NCI-H2227 (cell line): ENCODE measurements around the gene CCDC191.

Source experiments
- DNase-seq: peaks from one replicate; lab custom pipeline; 2025; ENCODE audit not compliant: unreplicated experiment; lab: John Stamatoyannopoulos, UW

CCDC191 gene

GRCh38 chr3:113968986-113969385 is 87.3 kb downstream of the CCDC191 start:
- DNase-seq: no peak

- DNase-seq: no peak
These were observed 90.2 kb downstream of the CCDC191 start for GRCh38 chr3:113966172-113966571.

- no peak for DNase-seq
These were observed 92.4 kb downstream of the CCDC191 start for GRCh38 chr3:113963879-113964278.

GRCh38 chr3:113954091-113954685 is 102.1 kb downstream of the CCDC191 start:
- no peak for DNase-seq

GRCh38 chr3:113953677-113954076 is 102.6 kb downstream of the CCDC191 start:
- DNase-seq: no peak

- no peak for DNase-seq
These were observed 103.4 kb downstream of the CCDC191 start for GRCh38 chr3:113952921-113953320.

GRCh38 chr3:113948015-113948917 is 108.1 kb downstream of the CCDC191 start:
- DNase-seq: peak; percentile 56

GRCh38 chr3:113947372-113948014 is 108.8 kb downstream of the CCDC191 start, which contains the start of gene ZDHHC23:
ZDHHC23 (plus strand) TSS chr3:113948013; CDS start chr3:113948803, 790 bp downstream.
- peak; percentile 78 for DNase-seq

- no peak for DNase-seq
These were observed 109.5 kb downstream of the CCDC191 start for GRCh38 chr3:113946831-113947230.

- no peak for DNase-seq
These were observed 128.8 kb downstream of the CCDC191 start for GRCh38 chr3:113927556-113927955.

- no peak for DNase-seq
These were observed 141.7 kb downstream of the CCDC191 start for GRCh38 chr3:113914646-113915045.
